Activated naive CD4-positive, alpha-beta T cell treated with anti-CD3 and anti-CD28 coated beads, Interleukin-2, amount 50 U/mL, for 24 hours (primary cell): ENCODE measurements around the gene SAMD10.
A peak's percentile ranks its signal among the peaks of the same experiment; 100 is the strongest.
"Not testable (repeated sequence)": the region's sequence is repeated elsewhere in the genome, so short reads cannot be mapped to it uniquely, and the experiment has no call there.

Experiments
- H3K27ac Mint-ChIP-seq: one replicate; pipeline ENCODE4 v1.8.0; 2021; ENCODE audit warnings: mild to moderate bottlenecking, mixed read lengths
- H3K27me3 Mint-ChIP-seq: one replicate; pipeline ENCODE4 v1.8.0; 2021; ENCODE audit warnings: mixed read lengths
- H3K36me3 Mint-ChIP-seq: one replicate; pipeline ENCODE4 v1.8.0; 2021; ENCODE audit warnings: mixed read lengths
- H3K4me1 Mint-ChIP-seq: one replicate; pipeline ENCODE4 v1.8.0; 2021; ENCODE audit warnings: mixed read lengths
- H3K4me3 Mint-ChIP-seq: one replicate; pipeline ENCODE4 v1.8.0; 2021; ENCODE audit warnings: mild to moderate bottlenecking, mixed read lengths
- H3K9me3 Mint-ChIP-seq: one replicate; pipeline ENCODE4 v1.8.0; 2021; ENCODE audit warnings: mixed read lengths

The SAMD10 gene

GRCh38 chr20:63976511-63976910 lies 2.9 kb downstream of the SAMD10 start:
- peak overlapping the region; percentile 32 for H3K27ac Mint-ChIP-seq
- H3K4me1 Mint-ChIP-seq: peaks cover 60% of the 10 kb centered on the region
- H3K27me3 Mint-ChIP-seq: not testable (repeated sequence)

GRCh38 chr20:63974402-63975200 lies 4.8 kb downstream of the SAMD10 start:
- no peak overlapping the region for H3K27ac Mint-ChIP-seq
- peaks cover 45% of the 10 kb centered on the region for H3K4me1 Mint-ChIP-seq
- H3K4me3 Mint-ChIP-seq: no peak overlapping the region
- no peaks in the 10 kb centered on the region for H3K9me3 Mint-ChIP-seq
- no peaks in the 10 kb centered on the region for H3K27me3 Mint-ChIP-seq
- peaks cover 1% of the 10 kb centered on the region for H3K36me3 Mint-ChIP-seq

More at GRCh38 chr20:63976511-63976910, 2.9 kb downstream of the SAMD10 start:
- H3K36me3 Mint-ChIP-seq, H3K9me3 Mint-ChIP-seq: not testable (repeated sequence)
- peak overlapping the region; percentile 40 for H3K4me3 Mint-ChIP-seq

- peaks cover 47% of the 10 kb centered on the region for H3K4me1 Mint-ChIP-seq
- H3K9me3 Mint-ChIP-seq: no peaks in the 10 kb centered on the region
- H3K36me3 Mint-ChIP-seq: peaks cover 1% of the 10 kb centered on the region
- no peak overlapping the region for H3K4me3 Mint-ChIP-seq
- peak overlapping the region; percentile 24 for H3K27ac Mint-ChIP-seq
- no peaks in the 10 kb centered on the region for H3K27me3 Mint-ChIP-seq
These were observed 5.6 kb downstream of the SAMD10 start for GRCh38 chr20:63973636-63974401.

GRCh38 chr20:63973160-63973479 lies 6.3 kb downstream of the SAMD10 start:
- H3K4me3 Mint-ChIP-seq: no peak overlapping the region
- H3K4me1 Mint-ChIP-seq: peaks cover 50% of the 10 kb centered on the region
- no peaks in the 10 kb centered on the region for H3K27me3 Mint-ChIP-seq
- no peaks in the 10 kb centered on the region for H3K9me3 Mint-ChIP-seq
- peaks cover 1% of the 10 kb centered on the region for H3K36me3 Mint-ChIP-seq
- H3K27ac Mint-ChIP-seq: no peak overlapping the region

GRCh38 chr20:63972312-63973159 lies 6.9 kb downstream of the SAMD10 start:
- H3K27ac Mint-ChIP-seq: peak overlapping the region; percentile 71
- H3K27me3 Mint-ChIP-seq: no peaks in the 10 kb centered on the region
- H3K36me3 Mint-ChIP-seq: peaks cover 1% of the 10 kb centered on the region
- no peak overlapping the region for H3K4me3 Mint-ChIP-seq
- H3K9me3 Mint-ChIP-seq: no peaks in the 10 kb centered on the region
- peaks cover 45% of the 10 kb centered on the region for H3K4me1 Mint-ChIP-seq

GRCh38 chr20:63971960-63972311 lies 7.5 kb downstream of the SAMD10 start:
- Mint-ChIP-seq H3K4me1 (peaks cover 39% of the 10 kb centered on the region), H3K27ac (peak overlapping the region; percentile 46)
- not testable (repeated sequence) for H3K9me3 Mint-ChIP-seq, H3K4me3 Mint-ChIP-seq, H3K27me3 Mint-ChIP-seq, H3K36me3 Mint-ChIP-seq

- Mint-ChIP-seq H3K9me3 (no peaks in the 10 kb centered on the region), H3K4me1 (peaks cover 28% of the 10 kb centered on the region), H3K27ac (peak overlapping the region; percentile 78), H3K36me3 (peaks cover 1% of the 10 kb centered on the region), H3K4me3 (peak overlapping the region; percentile 63), H3K27me3 (no peaks in the 10 kb centered on the region)
These were observed 8.6 kb downstream of the SAMD10 start for GRCh38 chr20:63970714-63971431.

GRCh38 chr20:63969838-63970713 lies 9.4 kb downstream of the SAMD10 start, which contains the start of gene ZNF512B:
TSS of gene ZNF512B (minus strand) at chr20:63969930. CDS start at chr20:63967950, 1,980 bp downstream.
- Mint-ChIP-seq H3K36me3 (peaks cover 1% of the 10 kb centered on the region), H3K4me1 (peaks cover 27% of the 10 kb centered on the region), H3K27me3 (no peaks in the 10 kb centered on the region), H3K4me3 (peak within 1 kb of the TSS; percentile 86), H3K9me3 (no peaks in the 10 kb centered on the region), H3K27ac (peak within 1 kb of the TSS; percentile 87)

GRCh38 chr20:63968928-63969760 lies 10.3 kb downstream of the SAMD10 start:
- Mint-ChIP-seq H3K27ac (peak overlapping the region; percentile 87), H3K9me3 (no peaks in the 10 kb centered on the region), H3K36me3 (no peaks in the 10 kb centered on the region), H3K4me3 (peak overlapping the region; percentile 86), H3K27me3 (no peaks in the 10 kb centered on the region), H3K4me1 (peaks cover 21% of the 10 kb centered on the region)

- Mint-ChIP-seq H3K27me3 (no peaks in the 10 kb centered on the region), H3K4me3 (peak overlapping the region; percentile 86), H3K36me3 (no peaks in the 10 kb centered on the region), H3K9me3 (no peaks in the 10 kb centered on the region), H3K27ac (peak overlapping the region; percentile 87), H3K4me1 (peaks cover 14% of the 10 kb centered on the region)
These were observed 11.1 kb downstream of the SAMD10 start for GRCh38 chr20:63968136-63968927.

- H3K4me3 Mint-ChIP-seq: no peak overlapping the region
- H3K27me3 Mint-ChIP-seq: no peaks in the 10 kb centered on the region
- peaks cover 2% of the 10 kb centered on the region for H3K36me3 Mint-ChIP-seq
- H3K4me1 Mint-ChIP-seq: peaks cover 13% of the 10 kb centered on the region
- no peaks in the 10 kb centered on the region for H3K9me3 Mint-ChIP-seq
- H3K27ac Mint-ChIP-seq: no peak overlapping the region
These were observed 11.9 kb downstream of the SAMD10 start for GRCh38 chr20:63967330-63968135.

GRCh38 chr20:63966944-63967322 lies 12.5 kb downstream of the SAMD10 start:
- Mint-ChIP-seq H3K4me1 (peaks cover 13% of the 10 kb centered on the region), H3K36me3 (peaks cover 2% of the 10 kb centered on the region), H3K27ac (no peak overlapping the region), H3K4me3 (no peak overlapping the region), H3K9me3 (no peaks in the 10 kb centered on the region), H3K27me3 (no peaks in the 10 kb centered on the region)
